C4-2B (cell line): ENCODE results near the gene FLT3LG.

ENCODE experiments used
- H3K27ac ChIP-seq: fragments of 450-650 bp; 2 replicates; pipeline ENCODE4 v1.5.1; 2017
- CTCF ChIP-seq: fragments of 450-650 bp; conservative IDR thresholded peaks from 2 replicates; pipeline ENCODE4 v1.5.1; 2017; ENCODE audit warnings: mild to moderate bottlenecking
- ZFX ChIP-seq: fragments of 450-650 bp; IDR thresholded peaks from 2 replicates; pipeline ENCODE4 v1.6.1; 2017

Gene FLT3LG

DNA sequence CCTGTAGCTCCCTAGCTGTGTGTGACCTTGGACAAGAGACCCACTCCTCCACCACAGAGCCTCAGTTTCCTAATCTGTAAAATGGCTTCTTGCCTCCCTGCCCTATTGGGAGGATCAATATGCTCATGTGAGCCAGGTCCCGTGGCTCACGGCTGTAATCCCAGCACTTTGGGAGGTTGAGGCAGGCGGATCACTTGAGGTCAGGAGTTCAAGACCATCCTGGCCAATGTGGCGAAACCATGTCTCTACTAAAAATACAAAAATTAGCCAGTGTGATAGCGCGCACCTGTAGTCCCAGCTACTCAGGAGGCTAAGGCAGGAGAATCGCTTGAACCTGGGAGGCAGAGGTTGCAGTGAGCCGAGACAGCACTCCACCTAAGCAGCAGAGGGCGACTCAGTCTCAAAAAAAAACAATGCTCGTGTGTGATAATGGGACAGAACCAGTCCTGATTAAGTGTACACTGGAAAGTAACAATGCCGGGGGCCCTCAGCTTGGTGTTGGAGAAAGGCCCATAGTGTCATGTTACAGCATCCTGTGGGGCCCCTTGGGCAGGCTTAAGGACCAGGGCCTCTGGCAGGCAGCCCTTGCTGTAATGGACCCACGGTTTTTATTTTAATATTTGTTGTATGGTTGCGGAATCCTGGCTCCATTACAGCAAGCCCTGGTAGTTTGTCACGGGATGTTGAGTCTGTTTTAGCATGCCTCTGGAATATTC, 29.0 kb downstream of the FLT3LG start:
- TF ChIP-seq ZFX = no peak
- TF ChIP-seq CTCF = peak; percentile 86
- H3K27ac ChIP-seq = no peak overlapping the region

GRCh38 chr19:49503582-49503962, 29.6 kb downstream of the FLT3LG start:
- H3K27ac ChIP-seq = no peak overlapping the region

GRCh38 chr19:49506575-49507105, 32.6 kb downstream of the FLT3LG start:
- H3K27ac ChIP-seq = no peak overlapping the region
- TF ChIP-seq ZFX (no peak), CTCF (peak; percentile 95)

More at GRCh38 chr19:49503582-49503962, 29.6 kb downstream of the FLT3LG start:
- no peak for TF ChIP-seq ZFX
- no peak for TF ChIP-seq CTCF

GRCh38 chr19:49507803-49508494, 33.9 kb downstream of the FLT3LG start:
- no peak overlapping the region for H3K27ac ChIP-seq
- no peak for TF ChIP-seq CTCF
- TF ChIP-seq ZFX = no peak

- TF ChIP-seq ZFX = no peak
- no peak for TF ChIP-seq CTCF
- no peak overlapping the region for H3K27ac ChIP-seq
These were observed 39.1 kb downstream of the FLT3LG start for GRCh38 chr19:49512970-49513745.

DNA sequence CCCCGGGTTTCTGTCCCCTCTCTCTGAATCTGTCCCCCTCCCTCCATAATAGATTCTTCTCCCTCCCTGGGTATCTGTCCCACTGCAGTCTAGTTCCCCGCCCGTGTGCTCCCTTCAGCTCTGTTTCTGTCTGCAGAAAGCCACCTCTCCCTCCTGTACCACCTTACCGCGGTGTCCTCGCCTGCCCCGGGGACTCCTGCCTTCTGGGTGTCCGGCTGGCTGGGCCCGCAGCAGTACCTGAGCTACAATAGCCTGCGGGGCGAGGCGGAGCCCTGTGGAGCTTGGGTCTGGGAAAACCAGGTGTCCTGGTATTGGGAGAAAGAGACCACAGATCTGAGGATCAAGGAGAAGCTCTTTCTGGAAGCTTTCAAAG, 39.7 kb downstream of the FLT3LG start:
- no peak for TF ChIP-seq CTCF
- TF ChIP-seq ZFX = no peak
- no peak overlapping the region for H3K27ac ChIP-seq
